Panc1 (cell line): ENCODE results near the gene DIAPH2. TPM values are rescaled to one million over a fixed set of nuclear protein-coding genes. Genes with fewer than 3 reads are reported as not detected.

ENCODE experiments used
- ATAC-seq: fragments of 200-7000 bp; cut with Tn5 transposase; 2 replicates; pipeline ENCODE4 v1.9.1; 2020; ENCODE audit warnings: mild to moderate bottlenecking, moderate library complexity
- BruUV-seq: library from RNA; stranded (reverse); fragments of 400-500 nt; replicated peaks from 2 replicates; lab custom pipeline; 2021; lab: Mats Ljungman, UMichigan
- CTCF ChIA-PET: fragments of 300-600 bp; sonication (Branson Sonifier 250); formaldehyde crosslinking; loops from one replicate; lab custom pipeline; 2022; ENCODE audit warnings: antibody characterized with exemption; lab: Charles Lee
- POLR2A ChIA-PET: fragments of 300-600 bp; sonication (Branson Sonifier 250); formaldehyde crosslinking; loops from one replicate; lab custom pipeline; 2022; ENCODE audit warnings: antibody characterized with exemption; lab: Charles Lee
- DNase-seq: peaks from one replicate; pipeline ENCODE4 v3.0.0-alpha.2; 2010; ENCODE audit warnings: low read depth, low spot score
- H3K27ac ChIP-seq: 2 replicates; pipeline ENCODE4 v1.5.1; 2011; ENCODE audit warnings: mild to moderate bottlenecking, low read length, inconsistent platforms
- H3K27me3 ChIP-seq: fragments of 200-500 bp; sonication (Bioruptor generic); 2 replicates; pipeline ENCODE4 v1.6.0; 2014; ENCODE audit warnings: low read length, inconsistent platforms; ENCODE audit not compliant: control insufficient read depth, insufficient read depth
- H3K36me3 ChIP-seq: fragments of 200-500 bp; sonication (Bioruptor generic); 2 replicates; pipeline ENCODE4 v1.5.1; 2014; ENCODE audit warnings: inconsistent platforms, mild to moderate bottlenecking, low read length, moderate library complexity; ENCODE audit not compliant: control insufficient read depth, insufficient read depth
- H3K4me1 ChIP-seq: 2 replicates; pipeline ENCODE4 v1.5.1; 2011; ENCODE audit warnings: inconsistent platforms, mild to moderate bottlenecking, low read length, moderate library complexity; ENCODE audit not compliant: control insufficient read depth, insufficient read depth
- H3K4me3 ChIP-seq, 2 experiments: 2 replicates each; pipeline ENCODE4 v1.5.1; 2011 to 2012; ENCODE audit warnings: low read depth in 2 of 2, low read length in 2 of 2, mild to moderate bottlenecking in 2 of 2, inconsistent platforms in 1 of 2, moderate library complexity in 1 of 2
- H3K9me3 ChIP-seq: fragments of 200-500 bp; sonication (Bioruptor generic); 2 replicates; pipeline ENCODE4 v1.5.1; 2014; ENCODE audit warnings: low read depth, mild to moderate bottlenecking, inconsistent platforms, low read length, moderate library complexity; ENCODE audit not compliant: control insufficient read depth, insufficient read depth
- CTCF ChIP-seq: fragments of 450-650 bp; IDR thresholded peaks from 2 replicates; pipeline ENCODE4 v1.5.1; 2017; ENCODE audit warnings: mild to moderate bottlenecking
- POLR2AphosphoS5 ChIP-seq: IDR thresholded peaks from 2 replicates; pipeline ENCODE4 v1.6.1; 2012; ENCODE audit warnings: mild to moderate bottlenecking, low read depth, low read length, moderate library complexity
- REST ChIP-seq, 2 experiments: IDR thresholded peaks; 2 replicates each; pipeline ENCODE4 v1.6.1; 2011 to 2012; ENCODE audit warnings: low read depth in 2 of 2, control low read depth in 1 of 2, low read length in 1 of 2, mild to moderate bottlenecking in 1 of 2, moderate library complexity in 1 of 2; ENCODE audit not compliant: insufficient read depth in 1 of 2
- SIN3A ChIP-seq: IDR thresholded peaks from 2 replicates; pipeline ENCODE4 v1.6.1; 2012; ENCODE audit warnings: low read depth, mild to moderate bottlenecking, low read length, moderate library complexity, borderline replicate concordance; ENCODE audit not compliant: insufficient read depth
- TCF7L2 ChIP-seq: IDR thresholded peaks from 2 replicates; pipeline ENCODE4 v1.6.1; 2011; ENCODE audit warnings: mild to moderate bottlenecking, low read depth, low read length, inconsistent platforms
- in situ Hi-C: cut with HindIII; loops from 2 replicates; pipeline ENCODE4 v1.10.0; 2016; ENCODE audit warnings: low sequenced_read_pairs, low pct_unique_long_range_greater_than_20kb
- intact Hi-C: fragments of 100-400 bp; cut with micrococcal nuclease; formaldehyde crosslinking; loops from one replicate; pipeline ENCODE4 v1.10.0; 2022; ENCODE audit not compliant: unreplicated experiment
- total RNA-seq: library from RNA; stranded (reverse); gene quantifications from one replicate; pipeline ENCODE4 v1.2.1, GENCODE V29; 2021; ENCODE audit not compliant: unreplicated experiment

DIAPH2 gene
- total RNA-seq, 1 experiment from 2014 or later = 17.0 TPM

GRCh38 chrX:97397371-97397770 lies 712.7 kb downstream of the DIAPH2 start:
- H3K9me3 ChIP-seq = no peaks in the 10 kb centered on the region
- ChIA-PET CTCF (no interaction called here), POLR2A (no interaction called here)
- intact Hi-C loops (no loop called here), in situ Hi-C loops (no loop called here)
- H3K36me3 ChIP-seq = no peaks in the 10 kb centered on the region
- TF ChIP-seq REST (IDR thresholded peaks at IDR 0.05; ENCODE audit: insufficient read depth in 1 of 2, low read depth in 2 of 2, low read length in 1 of 2) (no peak), SIN3A (no peak), CTCF (no peak), POLR2AphosphoS5 (no peak), TCF7L2 (no peak)
- no peaks in the 10 kb centered on the region for H3K4me1 ChIP-seq
- DNase-seq (no peak), ATAC-seq (no peak)
- H3K27me3 ChIP-seq = no peaks in the 10 kb centered on the region
- H3K4me3 ChIP-seq = no peak overlapping the region
- no peak overlapping the region for H3K27ac ChIP-seq
- no TSS peak for BruUV-seq

- intact Hi-C loops (no loop called here), in situ Hi-C loops (no loop called here)
- Histone ChIP-seq H3K4me1 (no peaks in the 10 kb centered on the region), H3K4me3 (no peak overlapping the region), H3K27ac (no peak overlapping the region), H3K9me3 (no peaks in the 10 kb centered on the region), H3K27me3 (no peaks in the 10 kb centered on the region), H3K36me3 (no peaks in the 10 kb centered on the region)
- no peak for TF ChIP-seq REST (IDR thresholded peaks at IDR 0.05; ENCODE audit: insufficient read depth in 1 of 2, low read depth in 2 of 2, low read length in 1 of 2)
- no peak for TF ChIP-seq TCF7L2
- TF ChIP-seq POLR2AphosphoS5 = no peak
- no peak for TF ChIP-seq CTCF
- no peak for TF ChIP-seq SIN3A
- ATAC-seq = no peak
- ChIA-PET CTCF (no interaction called here), POLR2A (no interaction called here)
- no TSS peak for BruUV-seq
- no peak for DNase-seq
These were observed 713.4 kb downstream of the DIAPH2 start for GRCh38 chrX:97398030-97398551.
